Measurements from ENCODE around the gene HYAL3. TPM values are rescaled to one million over a fixed set of nuclear protein-coding genes. Genes with fewer than 3 reads are reported as not detected.

HYAL3 gene
- total RNA-seq, 2 experiments from 2014 or later: 2.7 to 3.5 TPM

DNA sequence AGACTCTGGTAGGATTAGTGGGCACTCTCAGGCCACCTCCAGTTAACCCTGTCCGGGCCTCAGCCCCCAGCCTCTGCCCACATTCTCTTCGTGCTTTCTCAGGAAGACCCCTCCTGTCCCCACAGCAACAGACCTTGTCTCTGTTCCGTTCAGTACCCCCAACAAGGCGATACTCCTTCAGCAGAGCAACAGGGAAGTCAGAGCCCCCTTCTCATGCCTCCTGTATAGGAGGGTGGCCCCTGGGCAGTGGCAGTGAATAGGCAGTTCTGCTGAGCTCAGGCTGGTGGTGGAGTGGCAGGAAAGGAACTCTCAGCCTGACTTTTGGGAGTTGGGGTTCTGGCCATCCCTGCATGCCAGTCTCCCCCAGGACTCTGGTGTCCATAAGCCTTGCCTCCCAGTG, 29.7 kb downstream of the HYAL3 start:
- POLR2A ChIA-PET: no interaction called here
- no peaks in the 10 kb centered on the region for H4K20me1 ChIP-seq (ENCODE audit: insufficient read depth, low read length)
- intact Hi-C loops (cut with micrococcal nuclease; ENCODE audit: unreplicated experiment): no loop called here
- H3K4me2 ChIP-seq (ENCODE audit: low read length): no peak overlapping the region
- H3K4me3 ChIP-seq (ENCODE audit: low read depth, low read length, poor library complexity, severe bottlenecking): no peak overlapping the region
- CTCF ChIA-PET (ENCODE audit: unreplicated experiment): no interaction called here
- no peaks in the 10 kb centered on the region for H3K79me2 ChIP-seq (ENCODE audit: insufficient read depth, low read depth, low read length)
- H3K9me2 ChIP-seq (ENCODE audit: insufficient read depth, low read length): no peaks in the 10 kb centered on the region
- H3K36me3 ChIP-seq (ENCODE audit: insufficient read depth, low read length): no peaks in the 10 kb centered on the region
- no peak for DNase-seq (ENCODE audit: low spot score)
- no peak overlapping the region for H3K27ac ChIP-seq (ENCODE audit: low read depth, low read length, poor library complexity, severe bottlenecking)
- TF ChIP-seq, protein P1, sequence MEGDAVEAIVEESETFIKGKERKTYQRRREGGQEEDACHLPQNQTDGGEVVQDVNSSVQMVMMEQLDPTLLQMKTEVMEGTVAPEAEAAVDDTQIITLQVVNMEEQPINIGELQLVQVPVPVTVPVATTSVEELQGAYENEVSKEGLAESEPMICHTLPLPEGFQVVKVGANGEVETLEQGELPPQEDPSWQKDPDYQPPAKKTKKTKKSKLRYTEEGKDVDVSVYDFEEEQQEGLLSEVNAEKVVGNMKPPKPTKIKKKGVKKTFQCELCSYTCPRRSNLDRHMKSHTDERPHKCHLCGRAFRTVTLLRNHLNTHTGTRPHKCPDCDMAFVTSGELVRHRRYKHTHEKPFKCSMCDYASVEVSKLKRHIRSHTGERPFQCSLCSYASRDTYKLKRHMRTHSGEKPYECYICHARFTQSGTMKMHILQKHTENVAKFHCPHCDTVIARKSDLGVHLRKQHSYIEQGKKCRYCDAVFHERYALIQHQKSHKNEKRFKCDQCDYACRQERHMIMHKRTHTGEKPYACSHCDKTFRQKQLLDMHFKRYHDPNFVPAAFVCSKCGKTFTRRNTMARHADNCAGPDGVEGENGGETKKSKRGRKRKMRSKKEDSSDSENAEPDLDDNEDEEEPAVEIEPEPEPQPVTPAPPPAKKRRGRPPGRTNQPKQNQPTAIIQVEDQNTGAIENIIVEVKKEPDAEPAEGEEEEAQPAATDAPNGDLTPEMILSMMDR (conservative IDR thresholded peaks at IDR 0.05; ENCODE audit: low read length): no peak
- no peak for TF ChIP-seq EZH2phosphoT487 (IDR thresholded peaks at IDR 0.05; ENCODE audit: borderline replicate concordance, low read depth, low read length)
- H3K4me1 ChIP-seq (ENCODE audit: insufficient read depth, low read length, poor library complexity, severe bottlenecking): peaks cover 5% of the 10 kb centered on the region
- H3K9me3 ChIP-seq (ENCODE audit: low read length): no peaks in the 10 kb centered on the region
- H2AFZ ChIP-seq (ENCODE audit: low read length): no peak overlapping the region
- no TSS peak for BruUV-seq (replicated peaks)

DNA sequence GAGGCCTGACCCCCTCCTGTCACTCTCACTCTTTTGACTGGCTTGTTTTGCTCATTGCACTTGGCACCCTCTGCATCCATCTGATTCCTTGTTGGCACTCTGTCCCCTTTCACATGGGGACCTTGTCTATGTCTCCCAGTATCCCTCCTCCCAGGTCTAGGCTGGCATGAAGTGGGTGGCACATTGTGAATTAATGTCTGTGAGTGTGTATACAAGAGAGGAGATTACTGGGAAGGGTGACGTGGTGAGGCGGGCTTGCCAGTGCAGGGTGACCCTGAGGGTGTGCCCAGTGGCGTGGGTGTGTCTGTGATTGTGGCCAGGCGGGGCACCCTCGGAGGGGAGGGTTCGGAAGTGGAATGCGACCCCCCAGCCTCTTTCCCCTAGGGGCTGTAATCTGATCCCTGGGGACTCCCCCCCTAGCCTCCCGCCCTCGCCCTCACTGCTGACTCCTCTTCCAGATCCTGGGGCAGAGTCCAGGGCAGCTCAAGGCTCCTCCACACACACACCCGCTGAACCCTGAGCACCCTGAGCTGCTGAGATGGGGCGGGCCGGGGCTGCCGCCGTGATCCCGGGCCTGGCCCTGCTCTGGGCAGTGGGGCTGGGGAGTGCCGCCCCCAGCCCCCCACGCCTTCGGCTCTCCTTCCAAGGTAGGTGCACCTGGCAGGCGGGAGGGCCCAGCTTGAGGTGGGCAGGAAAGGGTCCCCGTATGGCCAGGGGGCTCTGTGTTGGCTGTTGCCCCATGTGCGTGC, 30.3 kb downstream of the HYAL3 start, which contains the start of gene SEMA3B:
Gene SEMA3B, plus strand, starts transcription at position 445 of the 749 bp plus-strand sequence. Its CDS starts 94 bp downstream, at position 539.
- no peak for DNase-seq (ENCODE audit: low spot score)
- intact Hi-C loops (cut with micrococcal nuclease; ENCODE audit: unreplicated experiment): no loop called here
- Histone ChIP-seq H3K4me1 (ENCODE audit: insufficient read depth, low read length, poor library complexity, severe bottlenecking) (peaks cover 5% of the 10 kb centered on the region), H2AFZ (ENCODE audit: low read length) (no peak within 1 kb of the TSS), H3K4me3 (ENCODE audit: low read depth, low read length, poor library complexity, severe bottlenecking) (no peak within 1 kb of the TSS), H3K27ac (ENCODE audit: low read depth, low read length, poor library complexity, severe bottlenecking) (no peak within 1 kb of the TSS), H3K9me3 (ENCODE audit: low read length) (no peaks in the 10 kb centered on the region), H3K79me2 (ENCODE audit: insufficient read depth, low read depth, low read length) (no peaks in the 10 kb centered on the region), H3K4me2 (ENCODE audit: low read length) (no peak within 1 kb of the TSS), H4K20me1 (ENCODE audit: insufficient read depth, low read length) (no peaks in the 10 kb centered on the region), H3K36me3 (ENCODE audit: insufficient read depth, low read length) (no peaks in the 10 kb centered on the region), H3K9me2 (ENCODE audit: insufficient read depth, low read length) (no peaks in the 10 kb centered on the region)
- ChIA-PET CTCF (ENCODE audit: unreplicated experiment) (no interaction called here), POLR2A (interaction anchor here (0.6 kb wide), 1 partner anchor 31 kb away, joined by 6 read pairs; no protein-coding TSS in a partner anchor)
- TF ChIP-seq, protein P1 (conservative IDR thresholded peaks at IDR 0.05; ENCODE audit: low read length): no peak
- TF ChIP-seq EZH2phosphoT487 (IDR thresholded peaks at IDR 0.05; ENCODE audit: borderline replicate concordance, low read depth, low read length): no peak
- no TSS peak for BruUV-seq (replicated peaks)

DNA sequence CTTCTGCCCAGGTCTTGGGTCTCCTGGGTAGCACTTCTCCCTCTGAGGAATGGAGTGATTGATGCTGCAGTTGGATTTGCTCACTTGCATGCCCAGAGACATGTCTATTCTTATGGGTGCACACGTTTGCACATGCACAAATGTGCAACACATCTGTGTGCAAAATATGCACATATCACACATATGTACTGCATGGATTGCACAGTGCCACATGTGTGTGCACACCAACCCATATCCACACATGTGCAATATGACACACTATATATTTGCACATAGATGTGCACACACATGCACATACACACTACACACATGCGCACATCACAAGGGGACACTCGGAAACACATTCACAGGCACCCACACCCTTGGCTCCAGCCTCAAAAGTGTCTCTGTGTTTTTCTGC, 30.9 kb downstream of the HYAL3 start:
- Histone ChIP-seq H3K4me1 (ENCODE audit: insufficient read depth, low read length, poor library complexity, severe bottlenecking) (peaks cover 4% of the 10 kb centered on the region), H4K20me1 (ENCODE audit: insufficient read depth, low read length) (no peaks in the 10 kb centered on the region), H3K36me3 (ENCODE audit: insufficient read depth, low read length) (no peaks in the 10 kb centered on the region), H3K4me2 (ENCODE audit: low read length) (no peak overlapping the region), H3K27ac (ENCODE audit: low read depth, low read length, poor library complexity, severe bottlenecking) (no peak overlapping the region), H3K9me3 (ENCODE audit: low read length) (no peaks in the 10 kb centered on the region), H3K4me3 (ENCODE audit: low read depth, low read length, poor library complexity, severe bottlenecking) (no peak overlapping the region), H2AFZ (ENCODE audit: low read length) (no peak overlapping the region), H3K9me2 (ENCODE audit: insufficient read depth, low read length) (no peaks in the 10 kb centered on the region), H3K79me2 (ENCODE audit: insufficient read depth, low read depth, low read length) (no peaks in the 10 kb centered on the region)
- TF ChIP-seq, protein P1 (conservative IDR thresholded peaks at IDR 0.05; ENCODE audit: low read length): no peak
- TF ChIP-seq EZH2phosphoT487 (IDR thresholded peaks at IDR 0.05; ENCODE audit: borderline replicate concordance, low read depth, low read length): no peak
- no peak for DNase-seq (ENCODE audit: low spot score)
- intact Hi-C loops (cut with micrococcal nuclease; ENCODE audit: unreplicated experiment): no loop called here
- CTCF ChIA-PET (ENCODE audit: unreplicated experiment): no interaction called here
- POLR2A ChIA-PET: no interaction called here
- no TSS peak for BruUV-seq (replicated peaks)
